HepG2 (cell line): ENCODE data around the gene C6orf58. TPM values are rescaled to one million over a fixed set of nuclear protein-coding genes. Genes with fewer than 3 reads are reported as not detected.

Source experiments
- ATAC-seq: fragments of 200-7000 bp; cut with Tn5 transposase; 3 replicates; pipeline ENCODE4 v1.9.1; 2020; ENCODE audit warnings: mild to moderate bottlenecking, moderate library complexity
- BruUV-seq: library from RNA; stranded (reverse); fragments of 400-500 nt; replicated peaks from 2 replicates; lab custom pipeline; 2021; lab: Mats Ljungman, UMichigan
- CTCF ChIA-PET: fragments of 300-600 bp; formaldehyde crosslinking; extraction: SDS; loops from one replicate; lab custom pipeline; 2021; ENCODE audit warnings: low total read pairs, inconsistent platforms, low intra/inter-chr PET ratio; lab: Yijun Ruan, JAX
- POLR2A ChIA-PET: fragments of 350-600 bp; sonication (Branson Sonifier 250); formaldehyde crosslinking; loops from one replicate; lab custom pipeline; 2020; ENCODE audit warnings: antibody characterized with exemption, inconsistent platforms; lab: Yijun Ruan, JAX
- DNase-seq: peaks from one replicate; pipeline ENCODE4 v3.0.0-alpha.2; 2015; ENCODE audit warnings: low spot score
- FAIRE-seq: peaks from 3 replicates; lab custom pipeline; 2011; peaks lifted over from hg19 to GRCh38; lab: Jason Lieb, UNC
- H2AFZ ChIP-seq: one replicate; pipeline ENCODE4 v1.6.1; 2011; ENCODE audit warnings: low read length, inconsistent platforms
- H3K27ac ChIP-seq: fragments of 300-600 bp; 3 replicates; pipeline ENCODE4 v1.8.0; 2011; ENCODE audit warnings: mixed run types, mild to moderate bottlenecking, mixed read lengths, low read length, inconsistent platforms; ENCODE audit not compliant: insufficient read depth; ENCODE audit errors: extremely low read length
- H3K27me3 ChIP-seq, 2 experiments: fragments of 200-600 bp in 1 of 2; 2 replicates in 1 of 2; 3 replicates in 1 of 2; pipeline versions ENCODE4 v1.6.0 to v1.8.0; 2011; ENCODE audit warnings: low read length in 2 of 2, mild to moderate bottlenecking in 2 of 2, moderate library complexity in 2 of 2, inconsistent platforms in 1 of 2; ENCODE audit not compliant: insufficient read depth in 2 of 2, control insufficient read depth in 1 of 2
- H3K36me3 ChIP-seq, 2 experiments: fragments of 200-600 bp in 1 of 2; replicated peaks in 1 of 2; 2 replicates in 1 of 2; 3 replicates in 1 of 2; pipeline versions ENCODE4 v1.5.1 to v1.8.0; 2011; ENCODE audit warnings: low read length in 2 of 2, inconsistent platforms in 1 of 2; ENCODE audit not compliant: insufficient read depth in 2 of 2, control insufficient read depth in 1 of 2
- H3K4me1 ChIP-seq: 2 replicates; pipeline ENCODE4 v1.5.1; 2012; ENCODE audit warnings: low read length, inconsistent platforms; ENCODE audit not compliant: insufficient read depth
- H3K4me2 ChIP-seq: 2 replicates; pipeline ENCODE4 v1.6.0; 2011; ENCODE audit warnings: low read depth, low read length, inconsistent platforms
- H3K4me3 ChIP-seq, 3 experiments: fragments of 200-600 bp in 1 of 3; sonication (generic), shearing (Covaris generic) in 1 of 3; replicated peaks in 1 of 3; 2 replicates each; pipeline ENCODE4 v1.5.1; 2011 to 2016; ENCODE audit warnings: low read length in 3 of 3, inconsistent platforms in 2 of 3, low read depth in 2 of 3, mild to moderate bottlenecking in 2 of 3, control low read depth in 1 of 3, mixed read lengths in 1 of 3; ENCODE audit not compliant: insufficient read depth in 1 of 3
- H3K79me2 ChIP-seq: one replicate; pipeline ENCODE4 v1.6.1; 2011; ENCODE audit warnings: low read length, inconsistent platforms; ENCODE audit not compliant: insufficient read depth
- H3K9ac ChIP-seq: 2 replicates; pipeline ENCODE4 v1.6.0; 2011; ENCODE audit warnings: mild to moderate bottlenecking, low read depth, low read length, inconsistent platforms; ENCODE audit not compliant: insufficient read depth
- H3K9me3 ChIP-seq: 2 replicates; pipeline ENCODE4 v1.5.1; 2012; ENCODE audit warnings: mild to moderate bottlenecking, low read length
- H4K20me1 ChIP-seq: 2 replicates; pipeline ENCODE4 v1.6.0; 2011; ENCODE audit warnings: inconsistent platforms, mild to moderate bottlenecking, low read length, moderate library complexity; ENCODE audit not compliant: insufficient read depth
- HIC2 ChIP-seq: sonication (generic); formaldehyde crosslinking; IDR thresholded peaks from 2 replicates; pipeline ENCODE4 v1.9.0; 2022; ENCODE audit warnings: low read depth, missing genetic modification reagents
- JUN ChIP-seq: sonication (generic); formaldehyde crosslinking; IDR thresholded peaks from 2 replicates; pipeline ENCODE4 v1.4.0; 2020; ENCODE audit warnings: mild to moderate bottlenecking, missing genetic modification reagents
- KLF6 ChIP-seq: IDR thresholded peaks from 2 replicates; pipeline ENCODE4 v1.8.0; 2016; ENCODE audit warnings: missing biosample characterization, missing genetic modification reagents
- NR2F2 ChIP-seq: IDR thresholded peaks from 2 replicates; pipeline ENCODE4 v1.6.1; 2012; ENCODE audit warnings: low read depth, inconsistent platforms, borderline replicate concordance
- TMF1 ChIP-seq: sonication (generic); formaldehyde crosslinking; IDR thresholded peaks from 2 replicates; pipeline ENCODE4 v1.8.1; 2022; ENCODE audit warnings: low read depth, missing genetic modification reagents
- ZNF678 ChIP-seq: sonication (generic); formaldehyde crosslinking; IDR thresholded peaks from 2 replicates; pipeline ENCODE4 v1.4.0; 2020; ENCODE audit warnings: mild to moderate bottlenecking, missing genetic modification reagents
- WGBS: methylation state at CpG from one replicate; pipeline ENCODE4 v1.1.6; 2017; ENCODE audit warnings: low lambda C conversion rate; 5-methylcytosine and 5-hydroxymethylcytosine counted together
- in situ Hi-C: cut with HindIII; loops from 2 replicates; pipeline ENCODE4 v1.10.0; 2017; ENCODE audit warnings: low pct_unique_long_range_greater_than_20kb; ENCODE audit not compliant: extremely low pct_ligation_motif_present
- intact Hi-C: fragments of 100-400 bp; cut with micrococcal nuclease; formaldehyde crosslinking; loops from one replicate; pipeline ENCODE4 v1.10.0; 2022; ENCODE audit not compliant: unreplicated experiment
- polyA plus RNA-seq, 8 experiments: library from polyadenylated mRNA; depleted of rRNA in 3 of 8; stranded (reverse) in 7 of 8; unstranded in 1 of 8; fragments of >200 nt; fragmentation: Illumina TruSeq in 4 of 8; extraction: Trizol in 4 of 8; gene quantifications; 2 replicates each; pipeline versions ENCODE4 v1.2.1 to v1.2.3, GENCODE V29; 2011 to 2016; ENCODE audit warnings: low read depth in 4 of 8, missing spikeins in 1 of 8, mixed read lengths in 1 of 8; ENCODE audit not compliant: insufficient read depth in 1 of 8
- total RNA-seq, 5 experiments: library from RNA; depleted of rRNA; stranded (reverse); fragments of >200 nt; fragmentation: Illumina TruSeq; extraction: Trizol; gene quantifications; 2 replicates each; pipeline ENCODE4 v1.2.3, GENCODE V29; 2016; ENCODE audit warnings: low read depth in 1 of 5
- TF ChIP-seq, protein P1 (sequence below): sonication (generic); formaldehyde crosslinking; IDR thresholded peaks from 2 replicates; pipeline ENCODE4 v1.4.0; 2020; ENCODE audit warnings: missing genetic modification reagents
- TF ChIP-seq, protein P2 (sequence below): sonication (generic); formaldehyde crosslinking; IDR thresholded peaks from 2 replicates; pipeline ENCODE4 v1.4.0; 2020; ENCODE audit warnings: mild to moderate bottlenecking, missing genetic modification reagents
- TF ChIP-seq, protein P3 (sequence below): sonication (generic); formaldehyde crosslinking; IDR thresholded peaks from 2 replicates; pipeline ENCODE4 v1.4.0; 2020; ENCODE audit warnings: mild to moderate bottlenecking, missing genetic modification reagents

The C6orf58 gene
- total and polyA plus RNA-seq, 2 of the 13 experiments (the other 11 are each of a cell fraction or from before 2014, with no cell fraction given), result not detected

- Histone ChIP-seq H3K9ac (no peak overlapping the region), H3K4me2 (no peak overlapping the region), H3K4me3 (no peak overlapping the region), H4K20me1 (no peaks in the 10 kb centered on the region), H2AFZ (no peak overlapping the region), H3K27me3 (no peaks in the 10 kb centered on the region), H3K79me2 (no peaks in the 10 kb centered on the region), H3K27ac (no peak overlapping the region), H3K4me1 (no peaks in the 10 kb centered on the region), H3K9me3 (no peaks in the 10 kb centered on the region), H3K36me3 (no peaks in the 10 kb centered on the region)
- TF ChIP-seq, protein P1, sequence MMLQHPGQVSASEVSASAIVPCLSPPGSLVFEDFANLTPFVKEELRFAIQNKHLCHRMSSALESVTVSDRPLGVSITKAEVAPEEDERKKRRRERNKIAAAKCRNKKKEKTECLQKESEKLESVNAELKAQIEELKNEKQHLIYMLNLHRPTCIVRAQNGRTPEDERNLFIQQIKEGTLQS, result no peak
- no peak for TF ChIP-seq KLF6 (CRISPR knock-in tag)
- no peak for TF ChIP-seq HIC2 (CRISPR knock-in tag)
- no peak for TF ChIP-seq TMF1 (CRISPR knock-in tag)
- TF ChIP-seq NR2F2, result no peak
- TF ChIP-seq JUN (CRISPR knock-in tag), result no peak
- TF ChIP-seq, protein P2, sequence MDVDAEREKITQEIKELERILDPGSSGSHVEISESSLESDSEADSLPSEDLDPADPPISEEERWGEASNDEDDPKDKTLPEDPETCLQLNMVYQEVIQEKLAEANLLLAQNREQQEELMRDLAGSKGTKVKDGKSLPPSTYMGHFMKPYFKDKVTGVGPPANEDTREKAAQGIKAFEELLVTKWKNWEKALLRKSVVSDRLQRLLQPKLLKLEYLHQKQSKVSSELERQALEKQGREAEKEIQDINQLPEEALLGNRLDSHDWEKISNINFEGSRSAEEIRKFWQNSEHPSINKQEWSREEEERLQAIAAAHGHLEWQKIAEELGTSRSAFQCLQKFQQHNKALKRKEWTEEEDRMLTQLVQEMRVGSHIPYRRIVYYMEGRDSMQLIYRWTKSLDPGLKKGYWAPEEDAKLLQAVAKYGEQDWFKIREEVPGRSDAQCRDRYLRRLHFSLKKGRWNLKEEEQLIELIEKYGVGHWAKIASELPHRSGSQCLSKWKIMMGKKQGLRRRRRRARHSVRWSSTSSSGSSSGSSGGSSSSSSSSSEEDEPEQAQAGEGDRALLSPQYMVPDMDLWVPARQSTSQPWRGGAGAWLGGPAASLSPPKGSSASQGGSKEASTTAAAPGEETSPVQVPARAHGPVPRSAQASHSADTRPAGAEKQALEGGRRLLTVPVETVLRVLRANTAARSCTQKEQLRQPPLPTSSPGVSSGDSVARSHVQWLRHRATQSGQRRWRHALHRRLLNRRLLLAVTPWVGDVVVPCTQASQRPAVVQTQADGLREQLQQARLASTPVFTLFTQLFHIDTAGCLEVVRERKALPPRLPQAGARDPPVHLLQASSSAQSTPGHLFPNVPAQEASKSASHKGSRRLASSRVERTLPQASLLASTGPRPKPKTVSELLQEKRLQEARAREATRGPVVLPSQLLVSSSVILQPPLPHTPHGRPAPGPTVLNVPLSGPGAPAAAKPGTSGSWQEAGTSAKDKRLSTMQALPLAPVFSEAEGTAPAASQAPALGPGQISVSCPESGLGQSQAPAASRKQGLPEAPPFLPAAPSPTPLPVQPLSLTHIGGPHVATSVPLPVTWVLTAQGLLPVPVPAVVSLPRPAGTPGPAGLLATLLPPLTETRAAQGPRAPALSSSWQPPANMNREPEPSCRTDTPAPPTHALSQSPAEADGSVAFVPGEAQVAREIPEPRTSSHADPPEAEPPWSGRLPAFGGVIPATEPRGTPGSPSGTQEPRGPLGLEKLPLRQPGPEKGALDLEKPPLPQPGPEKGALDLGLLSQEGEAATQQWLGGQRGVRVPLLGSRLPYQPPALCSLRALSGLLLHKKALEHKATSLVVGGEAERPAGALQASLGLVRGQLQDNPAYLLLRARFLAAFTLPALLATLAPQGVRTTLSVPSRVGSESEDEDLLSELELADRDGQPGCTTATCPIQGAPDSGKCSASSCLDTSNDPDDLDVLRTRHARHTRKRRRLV (CRISPR knock-in tag), result no peak
- TF ChIP-seq, protein P3, sequence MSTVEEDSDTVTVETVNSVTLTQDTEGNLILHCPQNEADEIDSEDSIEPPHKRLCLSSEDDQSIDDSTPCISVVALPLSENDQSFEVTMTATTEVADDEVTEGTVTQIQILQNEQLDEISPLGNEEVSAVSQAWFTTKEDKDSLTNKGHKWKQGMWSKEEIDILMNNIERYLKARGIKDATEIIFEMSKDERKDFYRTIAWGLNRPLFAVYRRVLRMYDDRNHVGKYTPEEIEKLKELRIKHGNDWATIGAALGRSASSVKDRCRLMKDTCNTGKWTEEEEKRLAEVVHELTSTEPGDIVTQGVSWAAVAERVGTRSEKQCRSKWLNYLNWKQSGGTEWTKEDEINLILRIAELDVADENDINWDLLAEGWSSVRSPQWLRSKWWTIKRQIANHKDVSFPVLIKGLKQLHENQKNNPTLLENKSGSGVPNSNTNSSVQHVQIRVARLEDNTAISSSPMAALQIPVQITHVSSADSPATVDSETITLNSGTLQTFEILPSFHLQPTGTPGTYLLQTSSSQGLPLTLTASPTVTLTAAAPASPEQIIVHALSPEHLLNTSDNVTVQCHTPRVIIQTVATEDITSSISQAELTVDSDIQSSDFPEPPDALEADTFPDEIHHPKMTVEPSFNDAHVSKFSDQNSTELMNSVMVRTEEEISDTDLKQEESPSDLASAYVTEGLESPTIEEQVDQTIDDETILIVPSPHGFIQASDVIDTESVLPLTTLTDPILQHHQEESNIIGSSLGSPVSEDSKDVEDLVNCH (CRISPR knock-in tag), result no peak
- TF ChIP-seq ZNF678, result no peak
- in situ Hi-C loops, result no loop called here
- ChIA-PET CTCF (no interaction called here), POLR2A (no interaction called here)
- no TSS peak for BruUV-seq
- intact Hi-C loops, result no loop called here
- DNase-seq (no peak), FAIRE-seq (no peak), ATAC-seq (no peak)
- WGBS, result under 1% methylated on average over 3 of the region's 3 CpGs
Observed at GRCh38 chr6:127608554-127609270, 31.7 kb downstream of the C6orf58 start.
